NCI-H748 treated with DMSO at 0.1 percent for 48 hours (cell line): ENCODE results near the gene GRB14.
A peak's percentile ranks its signal among the peaks of the same experiment; 100 is the strongest.

ENCODE experiments used
- DNase-seq: peaks from one replicate; lab custom pipeline; 2025; lab: John Stamatoyannopoulos, UW

The GRB14 gene

DNA sequence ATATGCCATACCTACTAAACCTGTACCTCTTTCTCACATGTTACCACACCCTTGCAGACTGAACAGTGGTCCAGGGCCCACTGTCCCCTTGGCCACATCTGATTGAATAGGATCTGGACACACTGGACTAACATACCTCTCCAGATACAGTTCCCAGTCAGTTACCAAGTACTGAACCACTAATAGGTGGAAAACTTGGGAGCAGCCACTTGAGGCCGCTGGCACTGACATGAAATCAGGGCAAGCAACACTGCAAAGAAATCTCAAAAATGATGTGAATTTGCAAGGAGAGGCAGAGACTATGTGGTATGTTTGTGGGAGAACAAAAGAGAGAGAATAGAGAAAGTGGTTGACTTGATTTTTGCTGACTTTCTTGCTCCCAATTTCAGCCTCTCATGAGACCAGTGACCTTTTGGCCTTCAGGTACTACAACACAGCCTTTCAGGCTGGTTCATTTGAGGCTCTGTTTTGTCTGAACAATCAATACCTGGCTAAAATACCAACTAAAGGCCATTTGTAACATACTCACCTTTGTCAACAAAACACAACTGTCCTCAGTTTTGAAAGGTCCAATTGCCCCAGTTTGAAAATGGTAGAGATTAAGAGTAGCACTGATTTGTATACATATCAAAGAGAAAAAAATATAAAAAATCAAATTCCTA, 7.8 kb downstream of the GRB14 start:
- DNase-seq, result no peak

DNA sequence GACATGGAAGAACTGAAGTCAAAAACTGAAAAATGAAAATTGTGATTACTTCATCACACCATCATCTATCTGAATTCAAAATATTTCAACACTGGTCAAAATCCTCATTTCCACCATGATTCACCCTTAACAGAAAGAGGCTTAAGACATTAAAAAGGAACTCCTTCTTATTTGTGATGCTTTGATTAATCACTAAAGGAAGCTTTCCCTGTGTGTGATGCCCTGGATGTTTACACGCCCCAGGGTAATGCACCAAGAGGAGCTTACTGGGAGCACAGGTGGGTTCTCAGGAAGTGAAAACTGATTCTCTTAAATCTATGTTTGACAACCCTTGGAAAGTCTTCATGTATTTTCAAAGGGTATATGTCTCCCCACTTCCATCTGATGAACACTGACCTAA, 11.5 kb downstream of the GRB14 start:
- no peak for DNase-seq

DNA sequence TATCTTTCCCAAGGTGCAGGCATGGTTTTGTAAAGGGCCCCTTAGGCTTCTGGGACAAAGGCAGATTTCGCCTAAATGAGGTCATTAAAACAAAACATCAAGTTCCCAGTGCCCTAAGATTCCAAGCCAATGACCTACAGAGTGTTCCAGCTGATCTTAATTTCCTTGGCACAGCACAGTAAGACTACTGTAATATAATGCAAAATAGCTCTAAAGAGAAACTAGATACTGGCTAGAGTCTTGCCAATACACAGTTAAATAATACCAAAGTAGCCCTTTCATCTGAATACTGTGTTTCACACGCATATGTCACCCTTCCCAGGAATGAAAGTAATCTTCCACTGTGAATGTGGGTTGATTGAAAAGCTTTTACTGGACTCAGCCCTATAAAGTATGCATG, 14.7 kb downstream of the GRB14 start:
- DNase-seq, result no peak

GRCh38 chr2:164605295-164605694, 16.0 kb downstream of the GRB14 start:
- no peak for DNase-seq

DNA sequence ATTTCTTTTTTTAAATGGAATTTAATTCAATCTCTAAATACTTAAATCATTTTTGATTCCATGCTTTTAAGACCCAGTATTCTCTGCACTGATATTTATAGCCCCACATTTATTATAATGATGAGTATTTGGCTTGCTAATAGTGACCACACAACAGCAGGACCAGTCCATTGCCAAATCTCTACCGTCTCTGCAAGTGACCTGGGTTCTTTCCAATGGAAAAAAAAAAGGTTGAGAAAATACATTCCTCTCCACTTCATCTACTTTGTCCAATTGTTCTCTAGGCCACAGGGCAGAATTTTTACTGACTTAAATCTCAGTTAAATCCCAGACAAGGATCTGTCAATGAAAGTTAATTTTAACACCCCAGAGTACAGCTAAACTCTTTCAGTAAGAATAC, 20.5 kb downstream of the GRB14 start:
- DNase-seq, result no peak

- peak; percentile 82 for DNase-seq
Observed at GRCh38 chr2:164599954-164600589, 21.2 kb downstream of the GRB14 start.

- DNase-seq, result no peak
Observed at GRCh38 chr2:164597983-164598382, 23.3 kb downstream of the GRB14 start.

GRCh38 chr2:164595031-164595430, 26.3 kb downstream of the GRB14 start:
- no peak for DNase-seq

- no peak for DNase-seq
Observed at GRCh38 chr2:164593959-164594358, 27.3 kb downstream of the GRB14 start.

- DNase-seq, result no peak
Observed at GRCh38 chr2:164593541-164593940, 27.7 kb downstream of the GRB14 start.

DNA sequence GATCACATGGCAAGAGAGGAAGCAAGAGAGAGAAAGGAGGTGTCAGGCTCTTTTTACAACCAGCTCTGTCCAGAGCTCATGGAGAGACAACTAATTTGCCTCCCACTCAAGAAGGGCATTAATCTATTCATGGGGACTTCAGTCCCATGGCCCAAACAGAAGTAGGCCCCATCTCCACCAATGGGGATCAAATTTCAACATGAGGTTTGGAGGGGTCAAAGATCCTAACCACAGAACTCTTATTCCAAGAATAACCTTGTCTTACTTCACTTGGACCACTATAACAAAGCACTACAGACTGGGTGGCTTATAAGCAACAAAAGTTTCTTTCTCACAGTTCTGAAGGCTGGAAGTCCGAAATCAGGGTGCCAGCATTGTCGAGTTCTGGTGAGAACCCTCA, 31.8 kb downstream of the GRB14 start:
- DNase-seq, result no peak

- no peak for DNase-seq
Observed at GRCh38 chr2:164581050-164581449, 40.2 kb downstream of the GRB14 start.

DNA sequence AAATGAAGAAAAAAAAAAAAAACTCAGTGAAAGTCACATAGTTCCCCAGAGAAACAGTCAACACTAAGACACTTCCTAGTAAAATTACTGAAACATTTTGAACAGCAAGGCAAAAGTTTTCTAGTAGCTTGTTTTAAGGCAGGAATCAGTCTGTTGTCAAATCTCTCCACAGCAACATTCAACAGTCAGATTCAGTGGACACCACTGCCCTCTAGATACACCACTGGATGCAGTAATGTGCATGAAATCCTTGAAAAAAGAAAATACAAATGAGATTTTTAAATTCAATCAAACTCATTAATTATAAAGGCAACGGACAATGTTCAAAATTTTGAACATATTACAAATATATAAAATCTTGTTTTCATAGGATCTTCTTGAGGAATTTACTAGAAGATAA, 46.4 kb downstream of the GRB14 start:
- no peak for DNase-seq

DNA sequence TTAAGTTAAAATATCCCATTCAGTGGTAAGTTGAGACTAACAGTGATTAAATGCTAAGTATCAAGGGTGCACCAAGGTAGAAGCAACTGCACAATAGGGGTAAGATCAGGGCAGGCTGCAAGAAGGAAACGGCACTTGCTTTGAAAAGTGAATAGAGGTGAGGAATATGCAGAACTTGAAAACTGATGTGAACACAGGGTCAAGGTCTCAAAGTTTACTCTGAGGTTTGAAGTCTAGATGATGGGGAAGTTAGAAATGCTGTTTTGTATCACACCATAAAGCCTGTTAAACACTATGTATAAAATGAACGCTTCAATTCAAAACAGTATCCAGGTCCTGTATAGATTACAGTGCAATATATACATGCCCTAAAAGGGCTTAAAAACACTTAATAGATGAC, 50.8 kb downstream of the GRB14 start:
- DNase-seq, result no peak

DNA sequence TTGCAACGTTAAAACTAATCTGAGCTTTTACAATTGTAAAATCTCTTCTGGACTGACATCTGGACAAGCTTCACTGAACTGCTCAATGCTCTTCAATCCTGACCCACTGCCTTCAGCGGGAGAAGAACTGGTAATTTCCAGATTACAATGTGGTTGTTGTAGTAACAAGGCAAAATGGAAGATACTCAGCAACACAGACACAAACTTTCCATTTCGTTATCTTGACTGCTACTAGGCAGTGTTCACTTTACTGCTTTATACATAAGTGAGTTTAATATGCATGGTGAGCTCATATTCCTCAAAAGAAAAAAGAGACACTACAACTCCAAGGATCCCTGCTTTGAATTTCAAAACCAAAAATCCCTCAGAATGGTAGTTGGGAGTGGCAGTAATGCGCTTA, 51.9 kb downstream of the GRB14 start:
- no peak for DNase-seq

DNA sequence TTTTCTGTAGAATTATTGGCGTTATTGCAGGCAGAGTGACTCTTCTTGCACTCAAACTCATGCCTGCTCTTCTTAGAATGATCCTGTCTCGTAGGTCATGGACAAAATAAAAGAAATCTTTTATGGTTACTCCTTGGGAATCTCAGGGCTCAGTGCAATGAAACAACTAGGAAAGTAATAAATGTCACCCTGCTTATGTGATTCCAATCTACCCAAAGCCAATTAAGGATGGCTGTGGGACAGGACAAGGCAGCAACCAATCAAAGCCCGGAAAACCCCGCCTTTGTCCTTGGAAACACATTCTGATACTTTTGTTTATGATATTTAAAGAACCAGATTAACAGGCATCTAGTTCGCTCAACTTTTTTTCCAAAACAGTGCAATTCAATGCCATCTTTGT, 53.0 kb downstream of the GRB14 start:
- DNase-seq, result no peak

- no peak for DNase-seq
Observed at GRCh38 chr2:164567335-164567989, 53.8 kb downstream of the GRB14 start.

DNA sequence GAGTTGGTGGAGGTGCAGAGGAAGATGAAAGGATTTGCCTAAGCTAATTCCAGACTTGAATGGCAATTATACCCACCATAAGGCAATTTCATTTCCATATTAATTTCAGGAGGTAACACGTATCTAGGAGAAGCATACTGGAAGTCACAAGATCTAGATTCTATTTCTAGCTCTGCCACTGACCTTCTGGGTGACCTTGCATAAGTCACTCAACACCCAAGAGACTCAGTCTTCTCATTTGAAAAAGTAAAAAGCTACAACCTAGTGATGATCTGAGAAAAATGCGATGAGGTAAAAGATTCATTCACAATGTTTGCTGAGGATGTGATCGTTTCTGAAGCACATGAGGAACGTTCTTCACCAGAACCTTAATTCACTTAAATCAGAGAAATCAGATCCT, 55.9 kb downstream of the GRB14 start:
- no peak for DNase-seq

DNA sequence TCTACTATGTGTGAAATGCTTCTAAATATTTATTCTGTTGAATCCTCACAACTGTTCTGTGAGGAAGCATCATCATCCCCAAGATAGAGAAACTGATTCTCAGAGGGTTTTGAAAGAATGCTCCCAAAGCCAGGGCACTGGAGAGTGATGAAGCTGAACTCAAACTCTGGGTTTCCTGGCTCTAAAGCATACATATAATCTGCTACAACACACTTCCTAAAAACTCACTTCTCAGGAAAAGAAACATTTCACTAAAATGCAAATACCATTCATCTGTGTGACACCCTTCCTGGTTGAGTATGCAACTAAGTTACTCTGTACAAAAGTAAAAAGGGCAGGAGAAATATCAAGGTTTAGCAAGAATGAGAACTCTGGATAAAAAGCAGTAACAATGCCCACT, 58.6 kb downstream of the GRB14 start:
- DNase-seq, result no peak

DNA sequence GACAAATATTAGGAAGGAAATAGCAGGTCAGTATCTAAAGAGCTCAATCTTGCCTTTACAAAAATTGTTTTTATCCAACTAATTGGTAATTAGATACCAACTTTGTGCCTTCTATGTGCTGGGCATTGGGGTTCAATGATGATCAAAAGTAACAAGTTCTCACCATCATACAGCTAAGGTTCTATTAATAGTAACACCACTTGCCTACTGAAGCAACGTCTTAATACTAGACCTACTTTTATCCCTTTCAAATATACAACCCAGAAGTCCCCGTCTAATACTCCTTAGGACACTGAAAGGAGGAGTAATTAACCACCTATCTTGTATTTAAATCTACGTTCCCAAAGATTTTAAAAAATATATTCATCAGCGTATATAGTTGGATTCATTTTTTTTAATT, 59.3 kb downstream of the GRB14 start:
- DNase-seq, result no peak

- no peak for DNase-seq
Observed at GRCh38 chr2:164561416-164561815, 59.9 kb downstream of the GRB14 start.

DNA sequence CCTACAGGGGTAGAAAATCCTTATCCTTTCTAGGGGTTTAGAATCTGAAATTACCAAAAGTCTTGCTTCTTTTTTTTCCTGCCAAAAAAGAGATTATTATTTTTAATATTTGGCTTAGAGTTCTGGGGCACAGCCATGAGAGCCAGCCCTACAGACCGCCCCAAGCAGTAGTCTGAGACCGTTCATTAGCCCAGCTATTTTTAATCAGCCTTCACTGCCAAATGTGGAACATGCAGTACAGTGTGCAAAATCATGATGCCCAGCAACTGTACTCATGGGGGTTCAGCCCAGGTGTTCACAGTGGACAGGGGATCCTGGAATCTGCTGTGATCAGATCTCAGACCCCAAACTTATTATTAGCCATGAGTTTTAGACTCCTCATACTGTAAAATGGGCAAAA, 60.4 kb downstream of the GRB14 start:
- no peak for DNase-seq

GRCh38 chr2:164560181-164560792, 61.0 kb downstream of the GRB14 start:
- DNase-seq, result no peak
